Effector CD4-positive, alpha-beta T cell (primary cell): ENCODE measurements around the gene GORASP1.

Experiments
- DNase-seq: peaks from one replicate; pipeline ENCODE4 v3.0.0-alpha.2; 2020
- total RNA-seq: gene quantifications from one replicate; lab custom pipeline; 2026; lab: John Stamatoyannopoulos, UW

Gene GORASP1
- total RNA-seq, result 25.3 reads per million, percentile 52 among the genes with 10 or more reads in this experiment

DNA sequence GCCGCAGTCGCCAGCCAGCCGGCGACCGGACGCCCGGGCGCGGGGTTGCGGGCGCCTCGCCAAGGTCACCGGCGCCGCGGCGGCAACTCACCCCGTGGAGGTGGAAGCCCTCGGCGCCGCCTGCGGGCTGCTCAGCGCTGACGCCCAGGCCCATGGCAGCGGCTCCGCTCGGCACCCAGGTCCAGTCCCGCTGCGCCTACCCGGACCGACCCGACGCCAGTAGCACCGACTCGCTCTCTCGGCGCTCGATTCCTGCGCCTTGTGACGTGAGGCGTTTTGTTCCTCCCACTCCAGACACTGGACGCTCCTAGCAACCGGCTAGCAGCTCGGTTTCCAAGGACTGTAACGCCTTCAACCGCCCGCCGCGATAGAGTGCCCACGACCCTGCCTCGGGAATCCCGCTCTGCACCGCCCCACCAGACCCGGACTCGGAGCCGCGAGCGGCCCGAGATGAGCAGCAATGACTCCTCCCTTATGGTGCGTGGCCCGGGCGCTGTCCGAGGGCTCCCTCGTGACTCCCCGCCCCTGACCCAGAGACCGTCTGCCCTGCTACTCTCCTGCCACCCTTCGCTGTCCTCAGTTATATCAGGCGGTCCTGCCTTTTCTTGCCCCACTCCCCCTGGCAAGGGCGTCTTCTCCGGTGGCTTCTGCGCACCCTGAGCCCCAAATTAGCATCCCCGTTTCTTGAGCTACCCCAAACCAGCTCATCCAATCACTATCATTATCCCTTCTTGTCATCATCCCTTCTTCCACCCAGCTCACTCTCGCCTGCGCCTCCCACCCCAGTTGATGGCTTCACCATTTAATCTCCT is at the start of gene GORASP1, which contains the start of gene TTC21A:
Gene GORASP1 (minus strand): TSS at position 240 of the 812 bp plus-strand sequence. CDS start 86 bp downstream, at position 154.
Gene TTC21A (plus strand): TSS at position 293 of the 812 bp plus-strand sequence. CDS start 158 bp downstream, at position 451.
- peak; percentile 53 for DNase-seq

DNA sequence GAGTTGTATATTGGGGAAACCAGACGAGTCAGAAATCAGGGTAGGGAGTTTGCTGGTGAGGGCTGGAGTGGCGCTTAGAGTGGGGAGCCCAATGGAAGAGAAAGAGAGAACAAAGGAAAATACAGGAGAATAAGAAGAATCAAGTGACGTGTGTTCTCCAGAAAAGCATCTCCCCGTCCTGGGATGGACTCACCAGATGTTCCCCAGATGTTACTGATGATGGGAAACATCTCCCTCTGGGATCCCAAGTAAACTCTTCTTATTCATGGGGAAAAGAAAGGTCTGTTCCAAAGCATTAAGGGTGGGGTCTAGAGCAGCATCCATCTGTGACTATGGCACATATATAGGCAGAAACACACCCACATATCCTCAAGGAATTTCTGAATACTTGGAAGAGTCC is 49.0 kb upstream of the GORASP1 start:
- DNase-seq, result no peak

- no peak for DNase-seq
Measured at GRCh38 chr3:39154280-39155021, 47.0 kb upstream of the GORASP1 start.

GRCh38 chr3:39153977-39154279 is 46.5 kb upstream of the GORASP1 start:
- no peak for DNase-seq

GRCh38 chr3:39150803-39151631 is 43.6 kb upstream of the GORASP1 start:
- DNase-seq, result peak; percentile 55

- DNase-seq, result no peak
Measured at GRCh38 chr3:39150148-39150802, 42.8 kb upstream of the GORASP1 start.

- DNase-seq, result no peak
Measured at GRCh38 chr3:39149498-39150147, 42.2 kb upstream of the GORASP1 start.

- no peak for DNase-seq
Measured at GRCh38 chr3:39149059-39149455, 41.6 kb upstream of the GORASP1 start.

- no peak for DNase-seq
Measured at GRCh38 chr3:39148435-39149058, 41.1 kb upstream of the GORASP1 start.

DNA sequence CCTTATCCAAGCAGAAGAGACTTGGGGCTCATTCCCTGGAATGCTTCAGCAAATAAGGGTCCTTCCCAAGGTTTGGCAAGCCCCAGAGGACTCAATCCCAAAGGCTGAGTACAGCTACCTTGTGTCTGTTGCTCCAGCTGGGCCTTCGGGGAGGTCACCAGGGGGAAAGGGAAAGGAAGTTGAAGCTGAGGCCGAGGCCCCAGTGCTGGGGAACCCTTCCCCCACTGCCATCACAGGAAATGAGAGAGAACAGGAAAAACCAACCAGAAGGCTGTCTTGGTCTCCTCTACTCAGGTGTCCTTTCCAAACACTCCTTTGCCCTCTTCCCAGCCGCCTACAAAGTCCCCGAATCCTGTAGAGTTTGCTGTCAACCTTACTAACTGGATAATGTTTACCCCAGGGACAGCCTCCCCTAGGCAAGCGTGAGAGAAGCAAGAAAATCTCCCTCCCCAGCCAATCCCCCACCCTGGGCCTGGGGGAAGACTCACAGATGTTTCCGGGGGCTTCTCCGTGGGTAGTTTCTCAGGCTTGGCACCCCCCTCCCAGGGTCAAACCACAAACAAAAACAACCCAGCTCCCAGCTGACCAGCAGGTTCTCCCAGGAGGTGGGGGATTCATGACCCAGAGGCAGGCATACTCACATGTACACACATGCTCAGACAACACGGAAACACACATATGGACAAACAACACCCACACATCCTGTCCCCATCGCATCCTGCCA is 40.4 kb upstream of the GORASP1 start:
- no peak for DNase-seq

DNA sequence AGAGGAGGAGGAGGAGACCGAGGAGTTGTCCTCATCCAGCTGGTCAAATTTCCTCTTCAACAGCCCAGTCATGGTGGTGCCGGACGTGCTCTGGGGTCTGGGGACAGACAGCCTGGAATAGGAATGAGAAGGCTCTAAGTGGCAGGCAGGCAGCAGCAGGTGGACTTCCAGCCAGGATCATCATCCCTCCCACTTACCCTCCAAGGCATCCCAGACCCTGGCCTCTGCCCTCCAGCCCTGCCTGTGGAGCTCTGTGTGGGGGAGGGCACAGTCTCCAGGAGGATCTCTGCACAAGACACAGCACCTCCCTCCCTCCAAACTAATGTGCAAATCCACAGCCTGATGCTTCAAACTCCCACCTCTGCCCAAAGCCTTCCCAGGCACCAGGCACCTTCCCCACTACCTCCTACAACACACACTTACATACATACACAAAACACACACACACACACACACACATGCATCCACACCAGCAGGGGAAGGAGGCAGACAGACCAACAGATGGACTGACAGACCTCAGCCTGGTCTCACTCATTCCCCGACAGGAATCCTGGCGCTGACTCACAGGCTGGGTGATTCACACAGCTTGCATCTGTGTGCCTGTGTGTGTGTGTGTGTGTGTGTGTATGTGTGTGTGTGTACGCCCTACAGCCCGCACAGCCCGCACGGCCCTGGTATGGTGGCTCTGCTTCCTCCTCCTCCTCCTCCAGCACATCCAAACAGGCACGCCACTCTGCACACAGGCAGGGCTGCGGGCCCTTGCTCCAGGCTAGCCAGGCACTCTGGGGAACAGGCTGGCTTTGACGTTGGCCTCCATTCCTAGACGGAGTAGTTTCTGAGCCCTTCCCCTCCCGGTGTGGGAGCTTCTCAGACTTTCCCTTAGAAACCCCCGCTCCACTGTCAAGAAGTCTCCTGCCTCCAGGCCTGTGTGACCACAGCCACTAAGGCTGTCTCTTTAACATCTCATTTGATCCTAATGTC is 39.5 kb upstream of the GORASP1 start:
- DNase-seq, result peak; percentile 59

DNA sequence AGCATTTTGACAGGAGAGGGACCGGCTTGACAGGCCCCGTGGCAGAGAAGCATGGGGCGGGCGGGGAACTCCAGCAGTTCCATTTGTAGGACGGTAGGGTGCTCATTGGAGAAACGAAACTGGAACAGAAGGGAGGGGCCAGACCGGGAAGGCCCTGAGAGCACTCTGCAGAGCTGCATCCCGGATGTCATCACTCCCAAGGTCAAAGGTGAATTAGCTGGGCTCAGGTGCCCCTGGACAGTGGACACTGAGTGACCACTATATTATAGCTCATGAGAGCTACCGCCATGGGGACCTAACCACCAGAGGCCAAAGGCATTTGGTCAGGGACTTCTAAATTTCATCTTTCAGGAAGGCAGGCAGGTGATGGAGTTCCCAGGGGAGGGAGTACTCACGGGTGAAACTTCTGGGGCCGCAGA is 38.7 kb upstream of the GORASP1 start:
- DNase-seq, result no peak

DNA sequence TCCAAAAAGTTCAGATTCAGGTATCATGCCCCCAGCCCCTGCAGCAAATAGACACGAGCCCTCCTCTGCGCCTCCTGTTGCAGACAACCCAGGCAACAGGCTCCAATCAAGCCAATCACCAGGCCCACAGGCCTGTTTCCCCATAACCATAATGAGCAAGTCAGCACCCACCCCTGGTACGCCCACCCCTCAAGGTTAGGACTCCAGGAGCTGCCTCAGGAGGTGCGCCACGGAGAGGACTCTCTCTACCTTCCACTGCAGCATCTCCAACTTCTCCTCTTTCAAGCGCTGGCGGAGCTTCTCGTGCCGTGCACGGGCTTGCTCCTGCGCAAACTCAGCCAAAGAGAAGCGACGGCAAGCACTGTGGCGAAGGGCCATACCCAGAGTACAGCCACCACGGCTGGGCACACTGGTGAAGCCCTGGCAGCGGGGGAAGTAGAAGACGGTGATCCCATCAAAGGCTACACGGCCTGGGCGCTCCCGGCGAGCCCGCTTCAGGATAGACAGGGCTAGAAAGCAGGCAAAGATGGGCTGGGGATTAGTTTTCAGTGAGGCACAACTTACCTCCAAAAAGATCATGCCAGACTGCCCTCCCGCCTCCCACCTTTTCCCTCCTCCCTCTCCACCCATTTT is 37.4 kb upstream of the GORASP1 start:
- DNase-seq, result no peak

DNA sequence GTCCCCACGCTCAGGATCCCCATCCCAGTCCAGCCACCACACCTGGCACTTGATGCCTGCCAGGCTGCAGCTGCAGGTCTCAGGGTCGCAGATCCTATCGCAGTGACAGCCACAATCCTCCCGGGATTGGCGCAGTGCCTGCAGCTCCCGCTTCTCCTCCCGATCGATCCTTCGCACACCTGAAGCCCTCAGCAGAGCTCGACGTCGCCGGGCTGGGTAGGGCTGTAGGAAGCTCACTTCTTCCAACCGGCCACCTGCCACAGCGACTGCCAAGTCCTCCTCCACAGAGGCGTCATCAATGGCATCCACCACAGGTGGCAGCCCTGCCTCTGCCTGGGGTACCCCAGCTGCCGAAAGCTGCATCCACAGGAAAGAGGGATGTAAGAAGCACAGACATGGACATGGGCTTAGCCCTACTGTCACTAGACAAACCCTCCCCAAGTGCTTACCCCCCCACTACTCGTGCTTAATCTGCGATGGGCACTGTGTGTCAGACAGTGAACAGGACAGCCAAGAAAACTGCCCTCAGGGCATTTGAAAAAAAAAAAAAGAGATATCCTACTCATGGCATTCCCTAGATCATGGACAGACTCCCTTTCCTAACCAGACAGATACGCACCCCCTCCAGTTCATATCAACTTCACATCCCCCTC is 36.8 kb upstream of the GORASP1 start:
- DNase-seq, result no peak

DNA sequence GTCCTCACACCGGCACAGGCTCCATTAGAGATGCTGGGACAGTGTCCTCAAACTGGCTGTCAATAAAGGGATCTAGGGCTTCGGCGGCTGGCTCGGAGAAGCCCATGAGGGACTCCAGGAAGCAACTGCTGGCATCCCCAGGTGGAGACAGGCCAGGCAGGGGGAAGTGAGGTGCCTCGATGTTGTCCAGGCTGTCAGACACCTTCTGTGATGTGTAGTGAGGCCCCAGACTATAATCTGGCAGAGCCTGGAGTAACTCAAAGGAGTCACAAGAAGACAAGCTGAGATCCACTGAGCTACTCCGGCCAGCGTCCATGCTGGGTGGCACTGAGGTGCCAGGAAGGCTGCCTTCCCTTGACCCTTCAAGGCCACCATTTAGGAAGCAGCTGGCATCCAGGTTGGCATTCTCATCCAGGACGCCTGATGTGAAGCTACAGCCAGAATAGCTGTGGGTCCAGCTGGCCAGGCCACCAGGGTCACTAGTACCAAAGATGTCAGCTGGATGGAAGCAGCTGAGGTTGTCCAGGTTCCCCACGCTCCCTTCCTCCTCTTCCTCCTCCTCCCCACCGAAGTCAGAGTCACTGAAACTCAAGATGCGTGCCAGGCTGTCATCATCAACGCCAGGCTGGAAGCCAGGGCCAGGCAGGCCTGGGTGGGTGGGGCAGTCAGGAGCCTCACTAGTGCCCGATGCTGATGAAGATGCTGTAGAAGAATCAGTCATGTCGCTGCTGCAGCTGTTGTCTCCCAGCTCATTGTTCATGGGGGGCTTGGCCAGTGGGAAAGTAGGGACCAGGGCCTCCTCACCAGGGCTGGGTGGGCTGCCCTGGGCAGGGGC is 35.8 kb upstream of the GORASP1 start:
- no peak for DNase-seq

DNA sequence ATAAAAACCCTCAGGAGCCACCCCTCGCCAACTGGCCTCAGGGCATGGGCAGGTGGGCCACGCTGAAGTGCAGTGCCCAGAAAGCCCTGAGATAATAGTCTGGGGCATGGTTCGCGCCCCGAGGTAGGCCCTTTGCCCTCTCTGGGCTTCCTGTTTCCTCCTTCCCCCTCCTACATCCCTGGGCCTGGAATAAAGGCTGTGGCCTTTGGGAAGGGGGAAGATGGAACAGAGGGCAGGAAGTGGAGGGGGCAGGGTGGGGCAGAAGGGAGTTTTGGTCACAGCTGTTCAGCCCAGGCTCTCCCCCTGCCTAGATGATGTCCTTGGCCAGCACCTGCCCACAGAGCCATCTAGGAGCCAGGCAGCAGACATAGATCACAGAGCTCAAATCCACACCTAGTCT is 34.6 kb upstream of the GORASP1 start:
- no peak for DNase-seq
